Measurements from ENCODE around the gene DPM3. TPM values are rescaled to one million over a fixed set of nuclear protein-coding genes. Genes with fewer than 3 reads are reported as not detected.

The DPM3 gene
- total and polyA plus RNA-seq, 9 of the 15 experiments (the other 6 are each of a cell fraction or from before 2014, with no cell fraction given): 3.7 to 120 (median 36.4) TPM

DNA sequence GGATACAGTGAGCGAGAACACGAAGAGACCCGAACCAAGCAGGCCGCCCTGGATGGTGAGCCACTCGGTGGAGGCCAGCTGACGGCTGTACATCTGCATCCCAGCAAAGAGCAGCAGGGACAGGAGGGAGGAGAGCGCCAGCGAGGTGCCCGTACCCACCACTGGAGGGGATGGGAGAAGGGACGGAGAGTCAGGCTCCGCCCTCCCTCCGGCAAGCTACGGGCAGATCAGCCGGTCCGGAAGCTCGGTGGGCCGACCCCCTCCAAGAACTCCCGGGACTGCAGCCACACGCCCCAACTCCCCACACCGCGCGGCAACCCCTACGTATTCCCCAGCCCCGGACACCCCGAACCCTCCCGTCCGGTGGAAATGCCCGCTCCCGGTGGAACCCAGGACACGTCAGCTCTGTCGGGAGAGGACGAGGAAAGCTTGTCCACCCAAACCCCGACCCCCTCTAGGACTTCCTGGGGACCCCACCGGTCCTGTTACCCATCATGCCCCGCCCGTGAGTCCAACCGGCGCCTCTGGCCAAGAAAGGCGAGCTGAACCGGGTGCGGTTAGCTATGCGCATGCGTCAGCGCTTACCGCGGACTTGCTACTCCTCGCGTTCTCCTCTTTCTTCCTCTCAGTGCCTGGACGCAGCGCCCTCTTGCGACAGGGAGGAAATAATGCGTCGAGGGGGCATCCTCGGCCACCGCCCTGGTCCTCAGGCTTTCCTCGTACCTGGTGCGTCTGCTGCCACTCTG lies 32.6 kb upstream of the DPM3 start, which contains the start of gene KRTCAP2 (continued):
- TF ChIP-seq ZNF224 (CRISPR knock-in tag; IDR thresholded peaks at IDR 0.05) (no peak), FOSL1 (tag; conservative IDR thresholded peaks at IDR 0.05) (no peak), ATF1 (CRISPR knock-in tag; IDR thresholded peaks at IDR 0.05) (no peak), ATF1 (tag; IDR thresholded peaks at IDR 0.05) (peak; percentile 50), ZNF197 (CRISPR knock-in tag; IDR thresholded peaks at IDR 0.05; ENCODE audit: low read depth) (no peak), MYC (IDR thresholded peaks at IDR 0.05; ENCODE audit: low read depth, low read length) (peak; percentile 66), MYC (CRISPR knock-in tag; IDR thresholded peaks at IDR 0.05; ENCODE audit: borderline replicate concordance, low read depth) (no peak), MBD2 (IDR thresholded peaks at IDR 0.05; ENCODE audit: borderline replicate concordance, low read depth) (peak; percentile 71), NR2C2 (CRISPR knock-in tag; IDR thresholded peaks at IDR 0.05) (0 out of 2 replicates have a peak, but pooled peaks have one; percentile 37), NR2C2 (tag; IDR thresholded peaks at IDR 0.05) (peak; percentile 64; the same call in 1 of the 2 replicates), FOXP1 (CRISPR knock-in tag; IDR thresholded peaks at IDR 0.05) (no peak), HNRNPLL (IDR thresholded peaks at IDR 0.05; ENCODE audit: low read depth, low read length, poor library complexity, severe bottlenecking) (no peak), ZNF79 (CRISPR knock-in tag; IDR thresholded peaks at IDR 0.05; ENCODE audit: low read depth) (no peak), RBM25 (IDR thresholded peaks at IDR 0.05; ENCODE audit: low read depth, low read length, severe bottlenecking) (no peak), ELF1 (tag; IDR thresholded peaks at IDR 0.05) (peak; percentile 58; the same call in 1 of the 2 replicates)
- TF ChIP-seq, protein P1, sequence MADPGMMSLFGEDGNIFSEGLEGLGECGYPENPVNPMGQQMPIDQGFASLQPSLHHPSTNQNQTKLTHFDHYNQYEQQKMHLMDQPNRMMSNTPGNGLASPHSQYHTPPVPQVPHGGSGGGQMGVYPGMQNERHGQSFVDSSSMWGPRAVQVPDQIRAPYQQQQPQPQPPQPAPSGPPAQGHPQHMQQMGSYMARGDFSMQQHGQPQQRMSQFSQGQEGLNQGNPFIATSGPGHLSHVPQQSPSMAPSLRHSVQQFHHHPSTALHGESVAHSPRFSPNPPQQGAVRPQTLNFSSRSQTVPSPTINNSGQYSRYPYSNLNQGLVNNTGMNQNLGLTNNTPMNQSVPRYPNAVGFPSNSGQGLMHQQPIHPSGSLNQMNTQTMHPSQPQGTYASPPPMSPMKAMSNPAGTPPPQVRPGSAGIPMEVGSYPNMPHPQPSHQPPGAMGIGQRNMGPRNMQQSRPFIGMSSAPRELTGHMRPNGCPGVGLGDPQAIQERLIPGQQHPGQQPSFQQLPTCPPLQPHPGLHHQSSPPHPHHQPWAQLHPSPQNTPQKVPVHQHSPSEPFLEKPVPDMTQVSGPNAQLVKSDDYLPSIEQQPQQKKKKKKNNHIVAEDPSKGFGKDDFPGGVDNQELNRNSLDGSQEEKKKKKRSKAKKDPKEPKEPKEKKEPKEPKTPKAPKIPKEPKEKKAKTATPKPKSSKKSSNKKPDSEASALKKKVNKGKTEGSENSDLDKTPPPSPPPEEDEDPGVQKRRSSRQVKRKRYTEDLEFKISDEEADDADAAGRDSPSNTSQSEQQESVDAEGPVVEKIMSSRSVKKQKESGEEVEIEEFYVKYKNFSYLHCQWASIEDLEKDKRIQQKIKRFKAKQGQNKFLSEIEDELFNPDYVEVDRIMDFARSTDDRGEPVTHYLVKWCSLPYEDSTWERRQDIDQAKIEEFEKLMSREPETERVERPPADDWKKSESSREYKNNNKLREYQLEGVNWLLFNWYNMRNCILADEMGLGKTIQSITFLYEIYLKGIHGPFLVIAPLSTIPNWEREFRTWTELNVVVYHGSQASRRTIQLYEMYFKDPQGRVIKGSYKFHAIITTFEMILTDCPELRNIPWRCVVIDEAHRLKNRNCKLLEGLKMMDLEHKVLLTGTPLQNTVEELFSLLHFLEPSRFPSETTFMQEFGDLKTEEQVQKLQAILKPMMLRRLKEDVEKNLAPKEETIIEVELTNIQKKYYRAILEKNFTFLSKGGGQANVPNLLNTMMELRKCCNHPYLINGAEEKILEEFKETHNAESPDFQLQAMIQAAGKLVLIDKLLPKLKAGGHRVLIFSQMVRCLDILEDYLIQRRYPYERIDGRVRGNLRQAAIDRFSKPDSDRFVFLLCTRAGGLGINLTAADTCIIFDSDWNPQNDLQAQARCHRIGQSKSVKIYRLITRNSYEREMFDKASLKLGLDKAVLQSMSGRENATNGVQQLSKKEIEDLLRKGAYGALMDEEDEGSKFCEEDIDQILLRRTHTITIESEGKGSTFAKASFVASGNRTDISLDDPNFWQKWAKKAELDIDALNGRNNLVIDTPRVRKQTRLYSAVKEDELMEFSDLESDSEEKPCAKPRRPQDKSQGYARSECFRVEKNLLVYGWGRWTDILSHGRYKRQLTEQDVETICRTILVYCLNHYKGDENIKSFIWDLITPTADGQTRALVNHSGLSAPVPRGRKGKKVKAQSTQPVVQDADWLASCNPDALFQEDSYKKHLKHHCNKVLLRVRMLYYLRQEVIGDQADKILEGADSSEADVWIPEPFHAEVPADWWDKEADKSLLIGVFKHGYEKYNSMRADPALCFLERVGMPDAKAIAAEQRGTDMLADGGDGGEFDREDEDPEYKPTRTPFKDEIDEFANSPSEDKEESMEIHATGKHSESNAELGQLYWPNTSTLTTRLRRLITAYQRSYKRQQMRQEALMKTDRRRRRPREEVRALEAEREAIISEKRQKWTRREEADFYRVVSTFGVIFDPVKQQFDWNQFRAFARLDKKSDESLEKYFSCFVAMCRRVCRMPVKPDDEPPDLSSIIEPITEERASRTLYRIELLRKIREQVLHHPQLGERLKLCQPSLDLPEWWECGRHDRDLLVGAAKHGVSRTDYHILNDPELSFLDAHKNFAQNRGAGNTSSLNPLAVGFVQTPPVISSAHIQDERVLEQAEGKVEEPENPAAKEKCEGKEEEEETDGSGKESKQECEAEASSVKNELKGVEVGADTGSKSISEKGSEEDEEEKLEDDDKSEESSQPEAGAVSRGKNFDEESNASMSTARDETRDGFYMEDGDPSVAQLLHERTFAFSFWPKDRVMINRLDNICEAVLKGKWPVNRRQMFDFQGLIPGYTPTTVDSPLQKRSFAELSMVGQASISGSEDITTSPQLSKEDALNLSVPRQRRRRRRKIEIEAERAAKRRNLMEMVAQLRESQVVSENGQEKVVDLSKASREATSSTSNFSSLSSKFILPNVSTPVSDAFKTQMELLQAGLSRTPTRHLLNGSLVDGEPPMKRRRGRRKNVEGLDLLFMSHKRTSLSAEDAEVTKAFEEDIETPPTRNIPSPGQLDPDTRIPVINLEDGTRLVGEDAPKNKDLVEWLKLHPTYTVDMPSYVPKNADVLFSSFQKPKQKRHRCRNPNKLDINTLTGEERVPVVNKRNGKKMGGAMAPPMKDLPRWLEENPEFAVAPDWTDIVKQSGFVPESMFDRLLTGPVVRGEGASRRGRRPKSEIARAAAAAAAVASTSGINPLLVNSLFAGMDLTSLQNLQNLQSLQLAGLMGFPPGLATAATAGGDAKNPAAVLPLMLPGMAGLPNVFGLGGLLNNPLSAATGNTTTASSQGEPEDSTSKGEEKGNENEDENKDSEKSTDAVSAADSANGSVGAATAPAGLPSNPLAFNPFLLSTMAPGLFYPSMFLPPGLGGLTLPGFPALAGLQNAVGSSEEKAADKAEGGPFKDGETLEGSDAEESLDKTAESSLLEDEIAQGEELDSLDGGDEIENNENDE (IDR thresholded peaks at IDR 0.05; ENCODE audit: low read depth, low read length): no peak
- TF ChIP-seq, protein P2, sequence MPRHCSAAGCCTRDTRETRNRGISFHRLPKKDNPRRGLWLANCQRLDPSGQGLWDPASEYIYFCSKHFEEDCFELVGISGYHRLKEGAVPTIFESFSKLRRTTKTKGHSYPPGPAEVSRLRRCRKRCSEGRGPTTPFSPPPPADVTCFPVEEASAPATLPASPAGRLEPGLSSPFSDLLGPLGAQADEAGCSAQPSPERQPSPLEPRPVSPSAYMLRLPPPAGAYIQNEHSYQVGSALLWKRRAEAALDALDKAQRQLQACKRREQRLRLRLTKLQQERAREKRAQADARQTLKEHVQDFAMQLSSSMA (CRISPR knock-in tag; IDR thresholded peaks at IDR 0.05): 0 out of 2 replicates have a peak, but pooled peaks have one; percentile 12

Data from K562 (cell line).